Measurements from ENCODE around the gene RAB30. TPM values are rescaled to one million over a fixed set of nuclear protein-coding genes. Genes with fewer than 3 reads are reported as not detected.

RAB30 gene
- polyA plus RNA-seq, 3 donors: 0.11 to 0.67 (median 0.54) TPM

GRCh38 chr11:83092488-83093384 lies 21.0 kb upstream of the RAB30 start:
- no peaks in the 10 kb centered on the region for H3K36me3 ChIP-seq (replicated peaks in 1 of 2; ENCODE audit: control insufficient read depth in 1 of 2, insufficient read depth in 2 of 2, low read length in 2 of 2)
- TF ChIP-seq CTCF (IDR thresholded peaks at IDR 0.05): no peak
- H3K4me1 ChIP-seq (ENCODE audit: control insufficient read depth in 1 of 2, insufficient read depth in 2 of 2, low read length in 2 of 2): no peaks in the 10 kb centered on the region
- no peak overlapping the region for H2AFZ ChIP-seq (ENCODE audit: insufficient read depth, low read depth, low read length, poor library complexity, severe bottlenecking)
- Mint-ChIP-seq H3K9me3 (no peaks in the 10 kb centered on the region), H3K36me3 (no peaks in the 10 kb centered on the region), H3K4me3 (no peak overlapping the region), H3K27me3 (ENCODE audit: low read depth in 3 of 3) (peaks cover 2 to 7% (median 3%) of the 10 kb centered on the region in 3 donors), H3K27ac (no peak overlapping the region), H3K4me1 (no peaks in the 10 kb centered on the region)
- no peaks in the 10 kb centered on the region for H4K20me1 ChIP-seq (ENCODE audit: insufficient read depth, low read length)
- H3K9me3 ChIP-seq (replicated peaks in 1 of 2; ENCODE audit: control insufficient read depth in 1 of 2, insufficient read depth in 1 of 2, low read length in 2 of 2): no peaks in the 10 kb centered on the region
- 100% methylated on average over 1 of the region's 2 CpGs for WGBS (ENCODE audit: insufficient coverage)
- H3K79me2 ChIP-seq (ENCODE audit: insufficient read depth, low read length): no peaks in the 10 kb centered on the region
- intact Hi-C loops (cut with micrococcal nuclease): no loop called here
- H3K9ac ChIP-seq (ENCODE audit: insufficient read depth, low read length, poor library complexity, severe bottlenecking): no peak overlapping the region
- H3K27me3 ChIP-seq (ENCODE audit: control insufficient read depth in 2 of 2, insufficient read depth in 2 of 2, low read length in 2 of 2): no peaks in the 10 kb centered on the region
- DNase-seq: no peak
- H3K4me3 ChIP-seq (replicated peaks in 1 of 3; ENCODE audit: low read depth in 2 of 3, low read length in 3 of 3): no peak overlapping the region
- H3K27ac ChIP-seq (ENCODE audit: low read depth in 1 of 2, low read length in 2 of 2): no peak overlapping the region
- H3K4me2 ChIP-seq (replicated peaks; ENCODE audit: extremely low read depth, low read length, poor library complexity, severe bottlenecking): no peak overlapping the region

- TF ChIP-seq CTCF (IDR thresholded peaks at IDR 0.05): no peak
- no peaks in the 10 kb centered on the region for H3K79me2 ChIP-seq (ENCODE audit: insufficient read depth, low read length)
- no peak overlapping the region for H3K27ac Mint-ChIP-seq
- H2AFZ ChIP-seq (ENCODE audit: insufficient read depth, low read depth, low read length, poor library complexity, severe bottlenecking): no peak overlapping the region
- no peak overlapping the region for H3K4me2 ChIP-seq (replicated peaks; ENCODE audit: extremely low read depth, low read length, poor library complexity, severe bottlenecking)
- intact Hi-C loops (cut with micrococcal nuclease): no loop called here
- H3K9me3 ChIP-seq (replicated peaks in 1 of 2; ENCODE audit: control insufficient read depth in 1 of 2, insufficient read depth in 1 of 2, low read length in 2 of 2): no peaks in the 10 kb centered on the region
- no peak overlapping the region for H3K27ac ChIP-seq (ENCODE audit: low read depth in 1 of 2, low read length in 2 of 2)
- 95% methylated on average over 2 of the region's 2 CpGs for WGBS (ENCODE audit: insufficient coverage)
- H3K9ac ChIP-seq (ENCODE audit: insufficient read depth, low read length, poor library complexity, severe bottlenecking): no peak overlapping the region
- no peaks in the 10 kb centered on the region for H3K36me3 ChIP-seq (replicated peaks in 1 of 2; ENCODE audit: control insufficient read depth in 1 of 2, insufficient read depth in 2 of 2, low read length in 2 of 2)
- no peaks in the 10 kb centered on the region for H3K36me3 Mint-ChIP-seq
- H3K27me3 ChIP-seq (ENCODE audit: control insufficient read depth in 2 of 2, insufficient read depth in 2 of 2, low read length in 2 of 2): no peaks in the 10 kb centered on the region
- DNase-seq: no peak
- H3K9me3 Mint-ChIP-seq: no peaks in the 10 kb centered on the region
- H3K4me3 Mint-ChIP-seq: no peak overlapping the region
- H3K4me1 ChIP-seq (ENCODE audit: control insufficient read depth in 1 of 2, insufficient read depth in 2 of 2, low read length in 2 of 2): no peaks in the 10 kb centered on the region
- H3K4me3 ChIP-seq (replicated peaks in 1 of 3; ENCODE audit: low read depth in 2 of 3, low read length in 3 of 3): no peak overlapping the region
- peaks cover under 1 to 2% (median 2%) of the 10 kb centered on the region in 3 donors for H3K27me3 Mint-ChIP-seq (ENCODE audit: low read depth in 3 of 3)
- no peaks in the 10 kb centered on the region for H3K4me1 Mint-ChIP-seq
- H4K20me1 ChIP-seq (ENCODE audit: insufficient read depth, low read length): no peaks in the 10 kb centered on the region
These were observed 17.3 kb upstream of the RAB30 start for GRCh38 chr11:83088965-83089364.

Data from CD14-positive monocyte (primary cell).